Lung (tissue), 12 donors: ENCODE results near the gene APOBEC3G. TPM values are rescaled to one million over a fixed set of nuclear protein-coding genes. Genes with fewer than 3 reads are reported as not detected.
"Not testable (repeated sequence)": the region's sequence is repeated elsewhere in the genome, so short reads cannot be mapped to it uniquely, and the experiment has no call there.

Source experiments
- ATAC-seq: fragments of 200-7000 bp; cut with Tn5 transposase; one replicate; pipeline ENCODE4 v1.9.1; 2020; ENCODE audit warnings: moderate number of reproducible peaks; ENCODE audit not compliant: insufficient read depth, low FRiP score
- DNase-seq, 3 donors: peaks; one replicate each; pipeline ENCODE4 v3.0.0-alpha.2; 2013 to 2017
- H3K27ac ChIP-seq, 2 donors: one replicate each; pipeline ENCODE4 v1.5.1; 2013; ENCODE audit warnings: mild to moderate bottlenecking in 2 of 2, moderate library complexity in 2 of 2, control low read depth in 1 of 2, inconsistent platforms in 1 of 2, low read depth in 1 of 2, low read length in 1 of 2
- H3K27me3 ChIP-seq, 3 donors: one replicate each; pipeline ENCODE4 v1.5.1; 2013; ENCODE audit warnings: low read length in 2 of 3; ENCODE audit not compliant: control insufficient read depth in 3 of 3, insufficient read depth in 3 of 3
- H3K36me3 ChIP-seq, 4 donors: one replicate each; pipeline ENCODE4 v1.5.1; 2013; ENCODE audit warnings: low read length in 4 of 4, mild to moderate bottlenecking in 1 of 4, moderate library complexity in 1 of 4; ENCODE audit not compliant: control insufficient read depth in 4 of 4, insufficient read depth in 4 of 4
- H3K4me1 ChIP-seq, 5 donors: one replicate each; pipeline ENCODE4 v1.5.1; 2013; ENCODE audit warnings: low read length in 5 of 5, mild to moderate bottlenecking in 2 of 5, moderate library complexity in 1 of 5; ENCODE audit not compliant: control insufficient read depth in 5 of 5, insufficient read depth in 5 of 5
- H3K4me3 ChIP-seq: one replicate; pipeline ENCODE4 v1.5.1; 2013; ENCODE audit warnings: mild to moderate bottlenecking, control low read depth, moderate library complexity
- H3K9ac ChIP-seq, 2 donors: one replicate each; pipeline ENCODE4 v1.5.1; 2013; ENCODE audit warnings: low read length in 2 of 2, control low read depth in 1 of 2; ENCODE audit not compliant: insufficient read depth in 1 of 2
- H3K9me3 ChIP-seq, 4 donors: one replicate each; pipeline ENCODE4 v1.5.1; 2013; ENCODE audit warnings: low read length in 3 of 4, mild to moderate bottlenecking in 1 of 4, moderate library complexity in 1 of 4; ENCODE audit not compliant: control insufficient read depth in 4 of 4, insufficient read depth in 3 of 4
- WGBS, 2 donors: extraction: QIAGEN DNeasy Blood & Tissue Kit; methylation state at CpG; one replicate each; pipeline ENCODE4 v1.1.7; 2013; 5-methylcytosine and 5-hydroxymethylcytosine counted together
- polyA plus RNA-seq, 2 donors: library from polyadenylated mRNA; stranded (reverse); fragments of 200-250 nt; gene quantifications; one replicate each; pipeline ENCODE4 v1.2.1, GENCODE V29; 2013
- total RNA-seq, 2 donors: library from RNA; depleted of rRNA in 1 of 2; stranded (reverse); fragments of >200 nt in 1 of 2; gene quantifications; one replicate each; pipeline ENCODE4 v1.2.1, GENCODE V29; 2014 to 2021
- TF ChIP-seq, protein P1 (sequence below): IDR thresholded peaks from 2 replicates; pipeline ENCODE4 v1.5.1; 2012; ENCODE audit warnings: mild to moderate bottlenecking; ENCODE audit errors: control extremely low read depth, extremely low read depth
- donor health status: control.
- donor health status: control.
- donor health status: Bipolar disorder and iron deficiency.
- donor health status: healthy.
- donor health status: DM: yes; HTN: yes; CAD: no.

APOBEC3G gene
- total and polyA plus RNA-seq, 4 donors = 6.5 to 15.5 (median 14.0) TPM

DNA sequence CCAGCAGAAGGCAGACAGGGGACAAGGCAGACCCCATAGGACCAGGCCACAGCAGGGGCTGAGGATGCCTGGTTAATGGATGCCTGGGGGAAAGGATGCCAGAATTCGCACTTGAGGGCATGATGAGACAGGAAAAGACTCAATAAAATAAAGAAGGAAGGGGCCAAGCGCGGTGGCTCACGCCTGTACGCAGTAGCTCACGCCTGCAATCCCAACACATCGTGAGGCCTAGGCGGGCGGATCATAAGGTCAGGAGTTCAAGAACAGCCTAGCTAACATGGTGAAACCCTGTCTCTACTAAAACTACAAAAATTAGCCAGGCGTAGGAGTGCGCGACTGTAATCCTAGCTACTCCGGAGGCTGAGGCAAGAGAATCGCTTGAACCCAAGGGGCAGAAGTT lies 46.4 kb upstream of the APOBEC3G start:
- Histone ChIP-seq H3K4me1 (no peaks in the 10 kb centered on the region), H3K9me3 (no peaks in the 10 kb centered on the region), H3K36me3 (peaks cover 0 to 2% (median 0%) of the 10 kb centered on the region in 4 donors), H3K9ac (no peak overlapping the region), H3K27me3 (no peaks in the 10 kb centered on the region), H3K4me3 (no peak overlapping the region), H3K27ac (no peak overlapping the region)
- ATAC-seq = no peak
- TF ChIP-seq, protein P1, sequence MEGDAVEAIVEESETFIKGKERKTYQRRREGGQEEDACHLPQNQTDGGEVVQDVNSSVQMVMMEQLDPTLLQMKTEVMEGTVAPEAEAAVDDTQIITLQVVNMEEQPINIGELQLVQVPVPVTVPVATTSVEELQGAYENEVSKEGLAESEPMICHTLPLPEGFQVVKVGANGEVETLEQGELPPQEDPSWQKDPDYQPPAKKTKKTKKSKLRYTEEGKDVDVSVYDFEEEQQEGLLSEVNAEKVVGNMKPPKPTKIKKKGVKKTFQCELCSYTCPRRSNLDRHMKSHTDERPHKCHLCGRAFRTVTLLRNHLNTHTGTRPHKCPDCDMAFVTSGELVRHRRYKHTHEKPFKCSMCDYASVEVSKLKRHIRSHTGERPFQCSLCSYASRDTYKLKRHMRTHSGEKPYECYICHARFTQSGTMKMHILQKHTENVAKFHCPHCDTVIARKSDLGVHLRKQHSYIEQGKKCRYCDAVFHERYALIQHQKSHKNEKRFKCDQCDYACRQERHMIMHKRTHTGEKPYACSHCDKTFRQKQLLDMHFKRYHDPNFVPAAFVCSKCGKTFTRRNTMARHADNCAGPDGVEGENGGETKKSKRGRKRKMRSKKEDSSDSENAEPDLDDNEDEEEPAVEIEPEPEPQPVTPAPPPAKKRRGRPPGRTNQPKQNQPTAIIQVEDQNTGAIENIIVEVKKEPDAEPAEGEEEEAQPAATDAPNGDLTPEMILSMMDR = no peak
- no peak for DNase-seq
- 88 to 93% methylated on average over 14 of the region's 14 CpGs for WGBS, 2 donors

DNA sequence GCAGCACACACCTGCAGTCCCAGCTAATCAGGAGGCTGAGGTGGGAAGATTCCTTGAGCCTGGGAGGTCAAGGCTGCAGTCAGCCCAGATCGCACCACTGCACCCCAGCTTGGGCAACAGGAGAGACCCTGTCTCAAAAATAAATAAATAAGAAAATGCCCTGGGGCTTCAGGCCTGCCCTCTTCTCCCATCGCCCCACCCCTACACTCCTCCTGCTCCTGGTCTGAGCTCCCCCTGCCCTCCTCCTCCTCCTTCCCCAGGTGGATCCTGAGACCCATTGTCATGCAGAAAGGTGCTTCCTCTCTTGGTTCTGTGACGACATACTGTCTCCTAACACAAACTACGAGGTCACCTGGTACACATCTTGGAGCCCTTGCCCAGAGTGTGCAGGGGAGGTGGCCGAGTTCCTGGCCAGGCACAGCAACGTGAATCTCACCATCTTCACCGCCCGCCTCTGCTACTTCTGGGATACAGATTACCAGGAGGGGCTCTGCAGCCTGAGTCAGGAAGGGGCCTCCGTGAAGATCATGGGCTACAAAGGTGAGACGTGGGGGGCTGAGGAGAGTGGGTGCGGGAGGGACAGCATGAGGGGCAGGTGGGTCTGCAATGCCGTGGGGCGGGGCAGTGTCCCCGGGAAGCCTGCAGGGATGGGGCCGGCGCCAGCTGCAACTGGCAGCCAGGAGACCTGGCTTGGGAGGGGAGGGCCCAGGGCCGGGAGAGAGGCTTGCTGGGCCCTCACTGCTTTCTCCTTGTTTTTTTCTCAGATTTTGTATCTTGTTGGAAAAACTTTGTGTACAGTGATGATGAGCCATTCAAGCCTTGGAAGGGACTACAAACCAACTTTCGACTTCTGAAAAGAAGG lies 45.4 kb upstream of the APOBEC3G start:
- H3K27ac ChIP-seq, H3K9me3 ChIP-seq, H3K4me1 ChIP-seq, H3K9ac ChIP-seq, H3K27me3 ChIP-seq, ATAC-seq, H3K36me3 ChIP-seq, H3K4me3 ChIP-seq, DNase-seq: not testable (repeated sequence)
- 73 to 88% methylated on average over 13 to 17 of the region's 18 CpGs for WGBS, 2 donors

DNA sequence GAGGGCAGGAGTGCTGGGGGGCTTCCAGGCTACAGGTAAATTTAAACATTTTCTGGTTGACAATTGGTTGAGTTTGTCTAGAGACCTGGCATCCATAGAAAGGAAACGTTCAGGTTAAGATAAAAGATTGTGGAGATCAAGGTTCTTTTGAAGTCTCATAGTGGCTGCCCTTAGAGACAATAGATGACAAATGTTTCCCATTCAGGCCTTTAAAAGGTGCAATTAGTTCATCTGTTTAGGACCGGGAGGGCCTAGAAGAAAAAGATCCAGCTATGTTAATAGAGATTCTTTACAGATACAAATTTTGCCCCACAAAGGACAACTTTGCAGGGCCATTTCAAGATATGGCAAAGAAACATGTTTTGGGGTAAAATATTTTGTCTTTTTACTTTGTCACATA lies 40.0 kb upstream of the APOBEC3G start:
- not testable (repeated sequence) for H3K4me3 ChIP-seq, H3K27me3 ChIP-seq, H3K4me1 ChIP-seq, H3K9ac ChIP-seq, H3K27ac ChIP-seq, H3K9me3 ChIP-seq, DNase-seq, ATAC-seq, H3K36me3 ChIP-seq
- 51 to 66% methylated on average over 2 of the region's 2 CpGs for WGBS, 2 donors

DNA sequence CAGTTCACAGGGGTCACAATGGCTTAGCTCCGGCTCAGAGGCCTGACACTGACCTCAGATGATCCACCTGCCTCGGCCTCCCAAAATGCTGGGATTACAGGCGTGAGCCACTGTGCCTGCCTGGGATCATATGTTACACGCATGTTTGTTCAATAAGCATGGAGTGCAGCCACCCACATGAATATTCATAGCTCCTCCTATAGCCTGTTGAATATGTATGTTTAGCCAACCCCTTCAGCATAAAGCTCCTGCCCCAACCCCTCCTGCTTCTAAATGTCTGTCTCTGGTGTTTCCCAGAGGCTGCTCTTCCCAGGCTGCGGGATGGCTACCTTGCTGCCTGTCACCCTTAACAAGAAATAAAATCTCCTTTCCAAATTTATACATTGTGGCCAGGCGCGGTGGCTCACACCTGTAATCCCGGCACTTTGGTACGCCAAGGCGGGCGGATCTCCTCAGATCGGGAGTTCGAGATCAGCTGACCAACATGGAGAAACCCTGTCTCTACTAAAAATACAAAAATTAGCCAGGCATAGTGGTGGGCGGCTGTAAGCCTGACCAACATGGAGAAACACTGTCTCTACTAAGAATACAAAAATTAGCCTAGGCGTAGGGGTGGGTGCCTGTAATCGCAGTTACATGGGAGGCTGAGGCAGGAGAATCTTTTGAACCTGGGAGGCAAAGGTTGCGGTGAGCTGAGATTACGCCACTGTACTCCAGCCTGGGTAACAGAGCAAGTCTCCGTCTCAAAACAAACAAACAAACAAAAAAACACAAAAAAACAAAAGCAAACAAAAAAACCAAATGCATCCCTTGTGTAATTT lies 37.6 kb upstream of the APOBEC3G start:
- Histone ChIP-seq H3K9ac (no peak overlapping the region), H3K9me3 (no peaks in the 10 kb centered on the region), H3K4me3 (no peak overlapping the region), H3K27me3 (no peaks in the 10 kb centered on the region), H3K27ac (no peak overlapping the region), H3K4me1 (peaks cover 0 to 10% (median 2%) of the 10 kb centered on the region in 5 donors), H3K36me3 (peaks cover 0 to 6% (median 0%) of the 10 kb centered on the region in 4 donors)
- TF ChIP-seq, protein P1 = no peak
- 94 to 95% methylated on average over 19 of the region's 19 CpGs for WGBS, 2 donors
- DNase-seq (no peak), ATAC-seq (no peak)

DNA sequence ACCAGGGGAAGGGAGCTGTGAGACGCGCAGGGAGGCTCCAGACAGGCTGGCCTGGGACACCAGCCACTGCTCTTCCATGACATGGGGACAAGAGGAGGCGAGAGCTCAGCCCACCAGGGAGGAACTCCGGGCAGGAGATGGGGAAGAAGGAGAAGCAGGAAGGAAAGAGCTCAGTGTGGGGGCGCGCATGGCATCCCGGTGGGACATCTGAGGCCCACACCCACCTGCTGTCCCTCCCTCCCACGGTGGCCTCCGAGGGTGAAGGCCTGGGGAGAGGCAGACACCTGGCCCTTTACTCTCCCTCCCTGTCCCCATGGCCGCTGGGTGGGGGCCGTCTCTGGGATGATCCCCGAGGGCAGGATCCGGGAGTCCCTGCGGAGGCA lies 36.9 kb upstream of the APOBEC3G start:
- WGBS, 2 donors = 27 to 34% methylated on average over 6 to 11 of the region's 14 CpGs
- not testable (repeated sequence) for H3K27me3 ChIP-seq, DNase-seq, H3K4me3 ChIP-seq, H3K9me3 ChIP-seq, H3K4me1 ChIP-seq, H3K36me3 ChIP-seq, H3K9ac ChIP-seq
- peak; percentile 13 for ATAC-seq
- peak overlapping the region in 1 of 2 donors; percentile 53 for H3K27ac ChIP-seq

DNA sequence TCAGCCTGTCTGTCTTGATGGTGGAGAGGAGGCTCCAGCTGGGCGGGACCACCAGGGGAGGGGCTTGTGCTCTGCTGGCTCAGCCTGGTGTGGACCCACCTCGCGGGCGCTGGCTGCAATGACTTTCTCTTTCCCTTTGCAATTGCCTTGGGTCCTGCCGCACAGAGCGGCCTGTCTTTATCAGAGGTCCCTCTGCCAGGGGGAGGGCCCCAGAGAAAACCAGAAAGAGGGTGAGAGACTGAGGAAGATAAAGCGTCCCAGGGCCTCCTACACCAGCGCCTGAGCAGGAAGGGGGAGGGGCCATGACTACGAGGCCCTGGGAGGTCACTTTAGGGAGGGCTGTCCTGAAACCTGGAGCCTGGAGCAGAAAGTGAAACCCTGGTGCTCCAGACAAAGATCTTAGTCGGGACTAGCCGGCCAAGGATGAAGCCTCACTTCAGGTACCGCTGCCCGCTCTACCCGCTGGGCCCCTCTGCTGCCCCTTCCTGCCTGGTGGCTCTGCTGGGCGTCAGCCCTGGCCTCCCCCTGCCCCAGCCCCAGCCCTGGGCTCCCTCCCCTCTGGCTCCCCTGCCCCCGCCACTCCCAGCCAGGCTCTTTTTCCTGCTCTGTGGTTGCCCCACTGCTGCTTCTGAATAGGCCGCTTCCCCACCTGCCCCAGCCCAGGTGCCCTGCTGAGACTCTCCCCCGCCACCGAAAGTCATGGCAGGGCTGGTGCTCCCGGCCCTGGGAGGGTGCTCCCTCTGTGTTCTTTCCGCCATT lies 36.4 kb upstream of the APOBEC3G start, which contains the start of gene APOBEC3F:
TSS of gene APOBEC3F (plus strand) at position 327 of the 759 bp plus-strand sequence. CDS start at position 424, 97 bp downstream.
- 1% methylated on average over 11 to 21 of the region's 21 CpGs for WGBS, 2 donors
- Histone ChIP-seq H3K4me3 (peak within 1 kb of the TSS; percentile 42), H3K9ac (peak within 1 kb of the TSS in 1 of 2 donors; percentile 74), H3K27ac (peak within 1 kb of the TSS; percentile 76 to 84)
- DNase-seq (peak; percentile 55 to 69 (median 66)), ATAC-seq (peak; percentile 89)
- H3K36me3 ChIP-seq, H3K27me3 ChIP-seq, H3K4me1 ChIP-seq, H3K9me3 ChIP-seq: not testable (repeated sequence)
